GM21723 (cell line): ENCODE results near the gene C12orf57.

Experiments used
- ATAC-seq: cut with Tn5 transposase; IDR thresholded peaks from one replicate; pipeline ENCODE4 v1.9.1; 2021; ENCODE audit warnings: mild to moderate bottlenecking, moderate library complexity; ENCODE audit not compliant: unreplicated experiment

The C12orf57 gene

GRCh38 chr12:6987956-6988553, 44.2 kb downstream of the C12orf57 start:
- no peak for ATAC-seq
